IPS-18c (cell line): ENCODE results near the gene PRKG1.
"Not testable (repeated sequence)": the region's sequence is repeated elsewhere in the genome, so short reads cannot be mapped to it uniquely, and the experiment has no call there.

ENCODE experiments used
- H3K4me3 ChIP-seq: 2 replicates; pipeline ENCODE4 v1.7.0; 2013; ENCODE audit warnings: low read depth, mild to moderate bottlenecking, low read length, moderate library complexity; ENCODE audit not compliant: insufficient read depth
- H3K9me3 ChIP-seq: one replicate; pipeline ENCODE4 v1.6.1; 2013; ENCODE audit warnings: mild to moderate bottlenecking, low read length, moderate library complexity; ENCODE audit not compliant: control insufficient read depth, insufficient read depth

Gene PRKG1

GRCh38 chr10:52220947-52221346, 1146.7 kb downstream of the PRKG1 start:
- no peak overlapping the region for H3K4me3 ChIP-seq
- no peaks in the 10 kb centered on the region for H3K9me3 ChIP-seq

GRCh38 chr10:52221923-52222322, 1147.6 kb downstream of the PRKG1 start:
- no peak overlapping the region for H3K4me3 ChIP-seq
- no peaks in the 10 kb centered on the region for H3K9me3 ChIP-seq

- Histone ChIP-seq H3K9me3 (no peaks in the 10 kb centered on the region), H3K4me3 (no peak overlapping the region)
Observed at GRCh38 chr10:52226197-52226847, 1152.0 kb downstream of the PRKG1 start.

- Histone ChIP-seq H3K9me3 (no peaks in the 10 kb centered on the region), H3K4me3 (no peak overlapping the region)
Observed at GRCh38 chr10:52228556-52228955, 1154.3 kb downstream of the PRKG1 start.

GRCh38 chr10:52229291-52229931, 1155.1 kb downstream of the PRKG1 start:
- Histone ChIP-seq H3K4me3 (no peak overlapping the region), H3K9me3 (no peaks in the 10 kb centered on the region)

GRCh38 chr10:52232561-52233350, 1158.5 kb downstream of the PRKG1 start:
- no peak overlapping the region; the same call in 1 of the 2 replicates for H3K4me3 ChIP-seq

GRCh38 chr10:52233351-52233991, 1159.2 kb downstream of the PRKG1 start:
- H3K9me3 ChIP-seq, H3K4me3 ChIP-seq: not testable (repeated sequence)

More at GRCh38 chr10:52232561-52233350, 1158.5 kb downstream of the PRKG1 start:
- no peaks in the 10 kb centered on the region for H3K9me3 ChIP-seq

GRCh38 chr10:52239771-52240170, 1165.5 kb downstream of the PRKG1 start:
- Histone ChIP-seq H3K4me3 (no peak overlapping the region), H3K9me3 (no peaks in the 10 kb centered on the region)

GRCh38 chr10:52245547-52245946, 1171.3 kb downstream of the PRKG1 start:
- Histone ChIP-seq H3K4me3 (no peak overlapping the region), H3K9me3 (no peaks in the 10 kb centered on the region)

GRCh38 chr10:52247929-52248328, 1173.6 kb downstream of the PRKG1 start:
- H3K9me3 ChIP-seq, H3K4me3 ChIP-seq: not testable (repeated sequence)

GRCh38 chr10:52248697-52249306, 1174.5 kb downstream of the PRKG1 start:
- Histone ChIP-seq H3K9me3 (no peaks in the 10 kb centered on the region), H3K4me3 (no peak overlapping the region)

GRCh38 chr10:52249850-52250395, 1175.6 kb downstream of the PRKG1 start:
- Histone ChIP-seq H3K4me3 (no peak overlapping the region), H3K9me3 (no peaks in the 10 kb centered on the region)

- Histone ChIP-seq H3K9me3 (no peaks in the 10 kb centered on the region), H3K4me3 (no peak overlapping the region)
Observed at GRCh38 chr10:52250510-52250909, 1176.2 kb downstream of the PRKG1 start.

GRCh38 chr10:52252307-52252706, 1178.0 kb downstream of the PRKG1 start:
- no peak overlapping the region for H3K4me3 ChIP-seq
- H3K9me3 ChIP-seq, result no peaks in the 10 kb centered on the region

GRCh38 chr10:52256832-52257691, 1182.8 kb downstream of the PRKG1 start:
- Histone ChIP-seq H3K4me3 (no peak overlapping the region), H3K9me3 (no peaks in the 10 kb centered on the region)

GRCh38 chr10:52257692-52258075, 1183.4 kb downstream of the PRKG1 start:
- no peaks in the 10 kb centered on the region for H3K9me3 ChIP-seq
- H3K4me3 ChIP-seq, result no peak overlapping the region
